Mesendoderm (in vitro differentiated cells): ENCODE data around the gene KDM4B.

ENCODE experiments used
- DNase-seq: peaks from one replicate; pipeline ENCODE4 v3.0.0; 2013
- H2AK5ac ChIP-seq: 2 replicates; pipeline ENCODE4 v1.6.1; 2013; ENCODE audit warnings: low read length, inconsistent platforms
- H2BK120ac ChIP-seq: 2 replicates; pipeline ENCODE4 v1.6.1; 2013; ENCODE audit warnings: low read depth, mild to moderate bottlenecking, low read length, moderate library complexity, mixed read lengths
- H2BK15ac ChIP-seq: replicated peaks from 2 replicates; pipeline ENCODE4 v1.6.1; 2013; ENCODE audit warnings: low read depth, mild to moderate bottlenecking, moderate library complexity
- H2BK5ac ChIP-seq: 2 replicates; pipeline ENCODE4 v1.6.1; 2013; ENCODE audit warnings: low read length, inconsistent platforms
- H3K18ac ChIP-seq: 2 replicates; pipeline ENCODE4 v1.6.1; 2013; ENCODE audit warnings: mild to moderate bottlenecking, low read length, mixed read lengths
- H3K23ac ChIP-seq: one replicate; pipeline ENCODE4 v1.6.1; 2013; ENCODE audit warnings: low read length
- H3K27ac ChIP-seq: 2 replicates; pipeline ENCODE4 v1.5.1; 2013; ENCODE audit warnings: low read depth, mild to moderate bottlenecking, inconsistent platforms, low read length, moderate library complexity
- H3K27me3 ChIP-seq: 2 replicates; pipeline ENCODE4 v1.6.1; 2013; ENCODE audit warnings: low read length, control low read depth, mild to moderate bottlenecking, inconsistent platforms; ENCODE audit not compliant: insufficient read depth, poor library complexity
- H3K36me3 ChIP-seq: 2 replicates; pipeline ENCODE4 v1.6.1; 2013; ENCODE audit warnings: low read length, inconsistent platforms; ENCODE audit not compliant: control insufficient read depth, insufficient read depth
- H3K4ac ChIP-seq: one replicate; pipeline ENCODE4 v1.6.1; 2013; ENCODE audit warnings: low read depth, mild to moderate bottlenecking, low read length, moderate library complexity
- H3K4me1 ChIP-seq: 2 replicates; pipeline ENCODE4 v1.6.1; 2013; ENCODE audit warnings: low read depth, low read length, inconsistent platforms; ENCODE audit not compliant: control insufficient read depth
- H3K4me2 ChIP-seq: 2 replicates; pipeline ENCODE4 v1.6.1; 2013; ENCODE audit warnings: low read length
- H3K4me3 ChIP-seq: 2 replicates; pipeline ENCODE4 v1.5.1; 2013; ENCODE audit warnings: mild to moderate bottlenecking, low read length
- H3K56ac ChIP-seq: one replicate; pipeline ENCODE4 v1.6.1; 2013; ENCODE audit warnings: low read length
- H3K79me1 ChIP-seq: 2 replicates; pipeline ENCODE4 v1.6.1; 2013; ENCODE audit warnings: low read length, inconsistent platforms
- H3K79me2 ChIP-seq: 2 replicates; pipeline ENCODE4 v1.6.1; 2013; ENCODE audit warnings: mild to moderate bottlenecking, low read length; ENCODE audit not compliant: control insufficient read depth, insufficient read depth
- H3K9ac ChIP-seq: 2 replicates; pipeline ENCODE4 v1.6.1; 2013; ENCODE audit warnings: low read length, inconsistent platforms
- H4K5ac ChIP-seq: one replicate; pipeline ENCODE4 v1.6.1; 2013; ENCODE audit warnings: low read length
- H4K8ac ChIP-seq: one replicate; pipeline ENCODE4 v1.6.1; 2013; ENCODE audit warnings: low read depth, mild to moderate bottlenecking, control low read depth, low read length, moderate library complexity
- WGBS: extraction: QIAGEN DNeasy Blood & Tissue Kit; methylation state at CpG from one replicate; pipeline ENCODE4 v1.1.7; 2013; ENCODE audit warnings: low lambda C conversion rate, missing lambda C conversion rate; ENCODE audit not compliant: insufficient coverage; ENCODE audit errors: extremely low coverage; 5-methylcytosine and 5-hydroxymethylcytosine counted together

Gene KDM4B

GRCh38 chr19:5106191-5106726, 137.3 kb downstream of the KDM4B start:
- no CpG with 5 or more reads among the region's 23 CpGs for WGBS

GRCh38 chr19:5106971-5107370, 138.1 kb downstream of the KDM4B start:
- Histone ChIP-seq H3K23ac (no peak overlapping the region), H3K4me1 (peaks cover 2% of the 10 kb centered on the region), H2BK15ac (no peak overlapping the region), H3K56ac (no peak overlapping the region), H2AK5ac (no peak overlapping the region), H3K27ac (no peak overlapping the region), H3K18ac (no peak overlapping the region), H2BK5ac (no peak overlapping the region), H2BK120ac (no peak overlapping the region), H3K79me1 (no peaks in the 10 kb centered on the region), H3K9ac (no peak overlapping the region), H3K79me2 (no peaks in the 10 kb centered on the region), H3K36me3 (no peaks in the 10 kb centered on the region), H4K5ac (no peak overlapping the region), H3K27me3 (no peaks in the 10 kb centered on the region), H3K4me3 (no peak overlapping the region), H3K4ac (no peak overlapping the region), H3K4me2 (no peak overlapping the region), H4K8ac (no peak overlapping the region)
- DNase-seq: no peak
- WGBS: no CpG with 5 or more reads among the region's 19 CpGs

More at GRCh38 chr19:5106191-5106726, 137.3 kb downstream of the KDM4B start:
- Histone ChIP-seq H3K4me3 (no peak overlapping the region), H3K4ac (no peak overlapping the region), H2BK15ac (no peak overlapping the region), H3K4me2 (no peak overlapping the region), H3K18ac (no peak overlapping the region), H3K23ac (no peak overlapping the region), H4K5ac (no peak overlapping the region), H4K8ac (no peak overlapping the region), H3K9ac (no peak overlapping the region), H3K36me3 (no peaks in the 10 kb centered on the region), H2BK5ac (no peak overlapping the region), H2BK120ac (no peak overlapping the region), H3K27ac (no peak overlapping the region), H2AK5ac (no peak overlapping the region), H3K27me3 (no peaks in the 10 kb centered on the region), H3K79me2 (no peaks in the 10 kb centered on the region), H3K4me1 (peaks cover 2% of the 10 kb centered on the region), H3K79me1 (no peaks in the 10 kb centered on the region), H3K56ac (no peak overlapping the region)
- no peak for DNase-seq

GRCh38 chr19:5107432-5108122, 138.7 kb downstream of the KDM4B start:
- Histone ChIP-seq H4K5ac (no peak overlapping the region), H2BK120ac (no peak overlapping the region), H3K23ac (no peak overlapping the region), H3K36me3 (no peaks in the 10 kb centered on the region), H3K79me2 (no peaks in the 10 kb centered on the region), H3K4ac (no peak overlapping the region), H3K9ac (no peak overlapping the region), H3K4me3 (no peak overlapping the region), H3K4me1 (peaks cover 2% of the 10 kb centered on the region), H3K79me1 (no peaks in the 10 kb centered on the region), H4K8ac (no peak overlapping the region), H3K4me2 (no peak overlapping the region), H3K27me3 (no peaks in the 10 kb centered on the region), H3K27ac (no peak overlapping the region), H2BK5ac (no peak overlapping the region), H3K18ac (no peak overlapping the region), H2AK5ac (no peak overlapping the region), H2BK15ac (no peak overlapping the region), H3K56ac (peak overlapping the region; percentile 56)
- no peak for DNase-seq
- no CpG with 5 or more reads among the region's 21 CpGs for WGBS

- WGBS: no CpG with 5 or more reads among the region's 12 CpGs
- H2BK5ac ChIP-seq: no peak overlapping the region
- no peaks in the 10 kb centered on the region for H3K79me2 ChIP-seq
- no peak overlapping the region for H4K8ac ChIP-seq
- H2BK120ac ChIP-seq: no peak overlapping the region
- H3K18ac ChIP-seq: no peak overlapping the region
- no peaks in the 10 kb centered on the region for H3K79me1 ChIP-seq
- no peaks in the 10 kb centered on the region for H3K36me3 ChIP-seq
- no peak overlapping the region for H3K4me3 ChIP-seq
- no peak for DNase-seq
- peaks cover 4% of the 10 kb centered on the region for H3K4me1 ChIP-seq
- H3K23ac ChIP-seq: no peak overlapping the region
- H3K4me2 ChIP-seq: no peak overlapping the region
- H3K27ac ChIP-seq: no peak overlapping the region
- H2AK5ac ChIP-seq: no peak overlapping the region
- no peak overlapping the region for H3K9ac ChIP-seq
- no peak overlapping the region for H3K4ac ChIP-seq
- no peak overlapping the region for H3K56ac ChIP-seq
- no peak overlapping the region for H4K5ac ChIP-seq
- H2BK15ac ChIP-seq: no peak overlapping the region
- no peaks in the 10 kb centered on the region for H3K27me3 ChIP-seq
These were observed 139.2 kb downstream of the KDM4B start for GRCh38 chr19:5108123-5108596.

- H2AK5ac ChIP-seq: no peak overlapping the region
- H3K56ac ChIP-seq: no peak overlapping the region
- H3K4me3 ChIP-seq: no peak overlapping the region
- no peak for DNase-seq
- no peak overlapping the region for H3K4me2 ChIP-seq
- H2BK15ac ChIP-seq: no peak overlapping the region
- no peak overlapping the region for H2BK5ac ChIP-seq
- no peak overlapping the region for H3K23ac ChIP-seq
- H3K79me1 ChIP-seq: no peaks in the 10 kb centered on the region
- peaks cover 4% of the 10 kb centered on the region for H3K4me1 ChIP-seq
- H3K27me3 ChIP-seq: no peaks in the 10 kb centered on the region
- H3K18ac ChIP-seq: no peak overlapping the region
- H3K27ac ChIP-seq: no peak overlapping the region
- H2BK120ac ChIP-seq: no peak overlapping the region
- H3K9ac ChIP-seq: no peak overlapping the region
- H4K8ac ChIP-seq: no peak overlapping the region
- no peak overlapping the region for H4K5ac ChIP-seq
- no CpG with 5 or more reads among the region's 13 CpGs for WGBS
- no peak overlapping the region for H3K4ac ChIP-seq
- H3K36me3 ChIP-seq: no peaks in the 10 kb centered on the region
- H3K79me2 ChIP-seq: no peaks in the 10 kb centered on the region
These were observed 140.0 kb downstream of the KDM4B start for GRCh38 chr19:5108866-5109265.
